ENCODE data around the gene CARS1. TPM values are rescaled to one million over a fixed set of nuclear protein-coding genes. Genes with fewer than 3 reads are reported as not detected.

Gene CARS1
- total RNA-seq, 1 donor from 2014 or later, result 47.6 TPM

GRCh38 chr11:3008746-3009336 is 48.4 kb downstream of the CARS1 start:
- DNase-seq (ENCODE audit: low spot score), result no peak
- peak overlapping the region; percentile 57 for H3K4me3 Mint-ChIP-seq (ENCODE audit: unreplicated experiment)
- H3K4me1 Mint-ChIP-seq (ENCODE audit: unreplicated experiment), result no peaks in the 10 kb centered on the region
- no peaks in the 10 kb centered on the region for H3K9me3 Mint-ChIP-seq (ENCODE audit: unreplicated experiment)
- TF ChIP-seq CTCF (IDR thresholded peaks at IDR 0.05; ENCODE audit: unreplicated experiment), result no peak
- peaks cover 5% of the 10 kb centered on the region for H3K27me3 Mint-ChIP-seq (ENCODE audit: unreplicated experiment)
- no peak overlapping the region for H3K27ac Mint-ChIP-seq (ENCODE audit: unreplicated experiment)
- H3K36me3 Mint-ChIP-seq (ENCODE audit: low read depth, unreplicated experiment), result peaks cover 15% of the 10 kb centered on the region

GRCh38 chr11:3007404-3008010 is 49.7 kb downstream of the CARS1 start:
- H3K27me3 Mint-ChIP-seq (ENCODE audit: unreplicated experiment), result peaks cover 7% of the 10 kb centered on the region
- no peak for TF ChIP-seq CTCF (IDR thresholded peaks at IDR 0.05; ENCODE audit: unreplicated experiment)
- H3K4me1 Mint-ChIP-seq (ENCODE audit: unreplicated experiment), result no peaks in the 10 kb centered on the region
- H3K9me3 Mint-ChIP-seq (ENCODE audit: unreplicated experiment), result no peaks in the 10 kb centered on the region
- H3K4me3 Mint-ChIP-seq (ENCODE audit: unreplicated experiment), result no peak overlapping the region
- H3K27ac Mint-ChIP-seq (ENCODE audit: unreplicated experiment), result no peak overlapping the region
- peaks cover 23% of the 10 kb centered on the region for H3K36me3 Mint-ChIP-seq (ENCODE audit: low read depth, unreplicated experiment)
- no peak for DNase-seq (ENCODE audit: low spot score)

GRCh38 chr11:3006505-3007260 is 50.5 kb downstream of the CARS1 start:
- Mint-ChIP-seq H3K4me3 (ENCODE audit: unreplicated experiment) (no peak overlapping the region), H3K4me1 (ENCODE audit: unreplicated experiment) (no peaks in the 10 kb centered on the region), H3K9me3 (ENCODE audit: unreplicated experiment) (no peaks in the 10 kb centered on the region), H3K27ac (ENCODE audit: unreplicated experiment) (no peak overlapping the region), H3K27me3 (ENCODE audit: unreplicated experiment) (peaks cover 7% of the 10 kb centered on the region), H3K36me3 (ENCODE audit: low read depth, unreplicated experiment) (peaks cover 27% of the 10 kb centered on the region)
- DNase-seq (ENCODE audit: low spot score), result no peak
- TF ChIP-seq CTCF (IDR thresholded peaks at IDR 0.05; ENCODE audit: unreplicated experiment), result no peak

- H3K27ac Mint-ChIP-seq (ENCODE audit: unreplicated experiment), result no peak overlapping the region
- H3K4me3 Mint-ChIP-seq (ENCODE audit: unreplicated experiment), result peak overlapping the region; percentile 25
Observed at GRCh38 chr11:3004481-3004880, 52.7 kb downstream of the CARS1 start.

More at GRCh38 chr11:3004481-3004880, 52.7 kb downstream of the CARS1 start:
- no peak for TF ChIP-seq CTCF (IDR thresholded peaks at IDR 0.05; ENCODE audit: unreplicated experiment)
- Mint-ChIP-seq H3K36me3 (ENCODE audit: low read depth, unreplicated experiment) (peaks cover 36% of the 10 kb centered on the region), H3K4me1 (ENCODE audit: unreplicated experiment) (no peaks in the 10 kb centered on the region), H3K9me3 (ENCODE audit: unreplicated experiment) (no peaks in the 10 kb centered on the region), H3K27me3 (ENCODE audit: unreplicated experiment) (peaks cover 7% of the 10 kb centered on the region)
- no peak for DNase-seq (ENCODE audit: low spot score)
